ENCODE data around the gene DLAT.
"Not testable (repeated sequence)": the region's sequence is repeated elsewhere in the genome, so short reads cannot be mapped to it uniquely, and the experiment has no call there.

Gene DLAT

DNA sequence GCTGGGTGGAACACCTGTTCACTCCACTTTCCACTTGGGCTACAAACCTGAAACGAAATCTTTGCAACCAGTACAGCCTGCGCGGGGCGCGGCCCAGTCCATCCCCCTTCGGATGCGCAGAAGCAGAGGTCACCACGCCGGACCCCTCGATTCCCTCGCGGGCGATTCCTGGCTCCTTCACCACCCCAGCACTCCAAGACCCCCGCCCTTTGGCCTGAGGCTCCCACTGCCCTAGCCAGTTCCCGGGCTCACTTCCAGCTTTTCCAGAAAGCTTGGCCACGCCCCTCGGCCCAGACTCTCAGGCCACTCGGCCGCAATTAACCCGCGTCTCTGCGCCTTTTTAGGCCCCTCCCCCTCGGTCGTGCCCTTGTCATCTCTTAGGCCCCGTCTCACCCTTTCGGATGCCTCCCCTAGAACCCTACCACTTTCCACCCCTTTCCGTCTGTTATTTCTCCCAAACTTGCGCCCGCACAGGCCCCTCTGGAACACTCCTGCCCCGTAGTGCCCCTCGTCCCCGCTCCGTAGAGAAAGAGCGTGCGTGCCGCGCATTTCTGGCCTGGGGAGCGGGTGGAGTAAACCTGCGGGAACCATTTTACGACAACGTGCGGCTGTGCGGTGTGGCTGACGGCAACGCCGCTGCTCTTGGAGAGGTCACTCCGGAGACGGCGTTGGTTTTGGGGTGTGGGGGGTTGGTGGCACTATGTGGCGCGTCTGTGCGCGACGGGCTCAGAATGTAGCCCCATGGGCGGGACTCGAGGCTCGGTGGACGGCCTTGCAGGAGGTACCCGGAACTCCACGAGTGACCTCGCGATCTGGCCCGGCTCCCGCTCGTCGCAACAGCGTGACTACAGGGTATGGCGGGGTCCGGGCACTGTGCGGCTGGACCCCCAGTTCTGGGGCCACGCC lies at the start of gene DLAT:
TSS of gene DLAT (plus strand) at position 636 of the 906 bp plus-strand sequence. CDS start at position 701, 65 bp downstream.
- peak; percentile 98 for DNase-seq (ENCODE audit: low read depth, low spot score)

GRCh38 chr11:111976119-111976766 lies 49.0 kb upstream of the DLAT start:
- DNase-seq (ENCODE audit: low read depth, low spot score), result no peak

GRCh38 chr11:111976767-111977145 lies 48.5 kb upstream of the DLAT start:
- peak; percentile 55 for DNase-seq (ENCODE audit: low read depth, low spot score)

DNA sequence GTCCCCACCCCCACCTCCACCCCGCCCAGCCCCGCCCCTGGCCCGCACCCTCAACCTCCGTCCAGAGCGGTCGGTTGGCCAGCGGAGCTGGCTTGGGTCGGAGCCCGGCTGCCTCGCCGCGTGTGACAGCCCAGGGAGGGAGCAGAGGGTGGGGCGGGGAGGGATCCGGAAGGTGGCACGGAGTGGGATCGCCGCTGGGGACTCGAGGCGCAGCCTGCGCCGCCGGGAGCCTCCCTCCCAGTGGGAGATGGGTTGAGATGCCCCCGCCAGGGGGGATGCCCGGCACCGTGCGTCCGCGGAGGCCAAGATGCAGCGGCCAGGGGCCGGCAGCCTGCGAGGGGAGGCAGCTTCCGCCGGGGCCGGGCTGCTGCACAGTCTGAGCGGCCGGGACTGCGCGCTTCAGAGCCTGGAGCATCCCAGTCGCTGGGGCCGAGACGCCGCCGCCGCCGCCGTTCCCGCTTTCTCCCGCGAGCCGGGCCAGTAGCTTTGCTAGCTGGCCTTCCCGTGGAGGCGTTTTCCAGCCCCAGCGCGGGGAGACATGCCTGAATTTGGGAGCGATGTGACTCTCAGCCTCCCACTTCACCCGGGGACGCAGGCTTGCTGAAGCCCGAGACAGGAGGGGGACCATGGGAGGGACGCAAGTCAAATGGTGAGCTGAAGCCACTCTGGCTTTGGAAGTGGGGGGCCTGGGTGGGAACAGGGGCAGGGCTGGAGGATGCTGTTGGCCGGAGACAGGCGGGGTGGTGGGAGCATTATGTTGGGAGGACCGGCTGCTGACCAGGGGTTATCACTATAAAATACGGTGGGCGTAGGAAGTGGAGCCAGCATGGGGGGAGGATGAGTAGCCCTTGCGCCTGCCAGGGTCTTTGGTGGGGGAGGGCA lies 47.8 kb upstream of the DLAT start:
- peak; percentile 61 for DNase-seq (ENCODE audit: low read depth, low spot score)

GRCh38 chr11:111978028-111978771 lies 47.0 kb upstream of the DLAT start:
- DNase-seq (ENCODE audit: low read depth, low spot score), result peak; percentile 87

DNA sequence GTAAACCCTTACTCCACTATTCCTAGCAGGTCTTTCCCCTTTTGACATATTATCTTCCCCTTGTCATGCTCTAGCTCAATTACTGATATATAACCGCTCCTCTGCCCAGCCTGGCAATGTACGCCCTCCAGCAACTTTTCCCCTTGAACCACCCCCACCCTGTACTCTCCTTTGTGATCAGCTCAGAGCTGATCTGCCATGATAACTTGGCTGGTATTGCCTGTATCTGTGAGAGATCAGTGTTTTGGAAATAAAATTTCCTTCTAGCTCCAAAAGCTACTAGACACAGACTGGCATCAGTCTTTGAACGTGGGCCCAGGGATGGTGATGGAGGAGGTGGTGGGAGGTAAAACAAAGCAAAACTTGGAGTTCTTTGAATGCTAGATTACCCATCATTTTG lies 45.1 kb upstream of the DLAT start:
- no peak for DNase-seq (ENCODE audit: low read depth, low spot score)

GRCh38 chr11:111981270-111981669 lies 43.9 kb upstream of the DLAT start:
- no peak for DNase-seq (ENCODE audit: low read depth, low spot score)

- DNase-seq (ENCODE audit: low read depth, low spot score), result peak; percentile 77
Measured at GRCh38 chr11:111982019-111982464, 43.2 kb upstream of the DLAT start.

- DNase-seq (ENCODE audit: low read depth, low spot score), result no peak
Measured at GRCh38 chr11:111982541-111983186, 42.5 kb upstream of the DLAT start.

GRCh38 chr11:111983187-111983986 lies 41.8 kb upstream of the DLAT start:
- DNase-seq (ENCODE audit: low read depth, low spot score), result peak; percentile 90

DNA sequence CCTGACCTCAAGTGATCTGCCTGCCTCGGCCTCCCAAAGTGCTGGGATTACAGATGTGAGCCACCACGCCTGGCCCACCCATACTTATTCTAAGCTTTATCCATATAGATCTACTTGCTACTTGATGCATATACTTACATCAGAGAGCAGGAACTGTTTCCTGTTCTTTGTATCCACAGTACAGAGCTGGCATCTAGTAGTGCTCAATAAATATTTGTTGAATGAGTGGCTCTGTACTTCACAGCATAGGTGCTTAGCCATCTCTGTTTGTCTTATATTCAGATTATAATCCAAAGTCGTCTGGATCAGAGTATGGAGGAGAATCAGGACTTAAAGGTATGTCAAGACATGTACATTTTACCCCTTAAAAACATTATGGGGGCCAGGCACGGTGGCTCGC lies 38.6 kb upstream of the DLAT start:
- DNase-seq (ENCODE audit: low read depth, low spot score), result no peak

DNA sequence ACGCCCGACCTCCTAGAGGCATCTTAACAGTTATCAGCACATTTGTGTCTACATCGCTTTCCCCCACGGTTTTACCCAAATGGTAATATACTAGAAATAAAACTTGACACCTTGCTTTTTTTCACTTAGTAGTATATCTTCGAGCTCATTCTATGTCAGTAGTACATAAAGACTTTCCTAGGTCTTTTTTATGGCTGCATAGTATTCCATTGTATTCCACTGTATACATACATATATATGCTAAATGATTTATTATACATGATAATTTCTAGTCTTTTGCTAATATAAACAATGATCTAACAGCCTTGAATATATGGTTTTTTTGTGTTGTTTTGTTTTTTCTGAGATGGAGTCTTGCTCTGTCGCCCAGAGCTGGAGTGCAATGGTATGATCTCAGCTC lies 34.8 kb upstream of the DLAT start:
- DNase-seq (ENCODE audit: low read depth, low spot score), result no peak

GRCh38 chr11:111992206-111992855 lies 32.9 kb upstream of the DLAT start:
- DNase-seq (ENCODE audit: low read depth, low spot score), result no peak

GRCh38 chr11:111996129-111996528 lies 29.1 kb upstream of the DLAT start:
- DNase-seq (ENCODE audit: low read depth, low spot score), result no peak

- DNase-seq (ENCODE audit: low read depth, low spot score), result not testable (repeated sequence)
Measured at GRCh38 chr11:111996669-111997068, 28.5 kb upstream of the DLAT start.

DNA sequence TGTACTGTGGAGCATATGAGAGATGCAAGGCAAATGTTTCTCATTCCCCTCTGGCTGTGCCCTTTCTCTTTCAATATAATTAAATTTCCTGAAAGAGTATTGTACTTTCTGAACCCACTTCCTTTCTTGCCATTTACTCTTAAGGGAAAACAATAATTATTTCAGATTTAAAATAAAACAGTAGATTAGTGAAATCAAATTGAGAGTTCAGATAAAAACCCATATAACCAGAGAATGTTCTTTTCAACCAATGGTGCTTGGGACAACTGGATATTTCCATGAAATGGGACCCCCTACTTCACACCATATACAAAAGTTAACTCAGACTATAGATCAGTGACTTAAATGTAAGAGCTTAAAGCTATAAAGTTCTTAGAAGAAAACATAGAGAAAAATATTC lies 26.1 kb upstream of the DLAT start:
- no peak for DNase-seq (ENCODE audit: low read depth, low spot score)

DNA sequence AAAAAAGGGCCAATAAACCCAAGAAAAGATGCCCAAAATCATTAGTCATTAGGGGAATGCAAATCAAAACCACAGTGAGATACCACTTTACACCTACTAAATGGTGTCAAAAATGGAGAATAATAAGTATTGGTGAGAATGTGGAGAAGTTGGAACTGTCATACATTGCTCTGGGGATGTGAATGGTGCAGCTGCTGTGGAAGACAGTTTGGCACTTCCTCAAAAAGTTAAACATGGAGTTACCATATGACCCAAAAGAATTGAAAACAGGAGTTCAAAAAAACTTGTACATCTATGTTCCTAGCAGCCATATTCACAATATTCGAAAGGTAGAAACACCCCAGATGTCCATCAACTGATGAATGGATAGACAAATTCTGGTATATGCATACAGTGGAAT lies 24.5 kb upstream of the DLAT start:
- DNase-seq (ENCODE audit: low read depth, low spot score), result no peak

- DNase-seq (ENCODE audit: low read depth, low spot score), result no peak
Measured at GRCh38 chr11:112002491-112003216, 22.6 kb upstream of the DLAT start.

- peak; percentile 63 for DNase-seq (ENCODE audit: low read depth, low spot score)
Measured at GRCh38 chr11:112004389-112004788, 20.8 kb upstream of the DLAT start.

Data from ELF-1 (cell line).